K562 (cell line): ENCODE data around the gene COL1A1. TPM values are rescaled to one million over a fixed set of nuclear protein-coding genes. Genes with fewer than 3 reads are reported as not detected.

ENCODE experiments used
- ATAC-seq: fragments of 200-7000 bp; cut with Tn5 transposase; 3 replicates; pipeline ENCODE4 v1.9.1; 2020; ENCODE audit warnings: moderate library complexity
- BruUV-seq: library from RNA; stranded (reverse); fragments of 400-500 nt; replicated peaks from 2 replicates; lab custom pipeline; 2021; lab: Mats Ljungman, UMichigan
- CTCF ChIA-PET: fragments of 300-600 bp; formaldehyde crosslinking; extraction: SDS; loops from one replicate; lab custom pipeline; 2021; ENCODE audit warnings: low intra/inter-chr PET ratio; lab: Yijun Ruan, JAX
- POLR2A ChIA-PET: fragments of 300-600, 350-650 bp; sonication (Branson Sonifier 250); formaldehyde crosslinking; extraction: SDS; loops from one replicate; lab custom pipeline; 2021; ENCODE audit warnings: antibody characterized with exemption, inconsistent platforms; lab: Yijun Ruan, JAX
- DNase-seq, 4 experiments: peaks; one replicate each; pipeline versions ENCODE4 v3.0.0 to v3.0.0-alpha.2; 2011 to 2018; ENCODE audit warnings: low spot score in 3 of 4, mixed read lengths in 3 of 4; ENCODE audit errors: extremely low read depth in 1 of 4
- FAIRE-seq: peaks from 2 replicates; lab custom pipeline; 2011; peaks lifted over from hg19 to GRCh38; lab: Jason Lieb, UNC
- H2AFZ ChIP-seq: 2 replicates; pipeline ENCODE4 v1.6.0; 2011; ENCODE audit warnings: low read depth, low read length, control low read depth, inconsistent platforms
- H3K27ac ChIP-seq: fragments of 200-600 bp; 3 replicates; pipeline ENCODE4 v1.8.0; 2011; ENCODE audit warnings: low read depth, mild to moderate bottlenecking, control low read depth, inconsistent platforms, low read length, moderate library complexity, mixed read lengths; ENCODE audit errors: extremely low read depth
- H3K27me3 ChIP-seq, 2 experiments: fragments of 300-600 bp in 1 of 2; 2 replicates in 1 of 2; 3 replicates in 1 of 2; pipeline versions ENCODE4 v1.6.0 to v1.8.0; 2011; ENCODE audit warnings: inconsistent platforms in 2 of 2, low read length in 2 of 2, mild to moderate bottlenecking in 1 of 2, mixed read lengths in 1 of 2, moderate library complexity in 1 of 2; ENCODE audit not compliant: control insufficient read depth in 2 of 2, insufficient read depth in 2 of 2
- H3K36me3 ChIP-seq: fragments of 300-600 bp; 3 replicates; pipeline ENCODE4 v1.8.0; 2011; ENCODE audit warnings: mild to moderate bottlenecking, low read length, inconsistent platforms; ENCODE audit not compliant: control insufficient read depth, insufficient read depth
- H3K4me1 ChIP-seq, 2 experiments: fragments of 200-600 bp in 1 of 2; replicated peaks in 1 of 2; 2 replicates in 1 of 2; 3 replicates in 1 of 2; pipeline versions ENCODE4 v1.5.1 to v1.8.0; 2011; ENCODE audit warnings: inconsistent platforms in 2 of 2, low read length in 2 of 2, mild to moderate bottlenecking in 1 of 2, mixed read lengths in 1 of 2, moderate library complexity in 1 of 2; ENCODE audit not compliant: control insufficient read depth in 2 of 2, insufficient read depth in 2 of 2
- H3K4me2 ChIP-seq: 2 replicates; pipeline ENCODE4 v1.6.1; 2011; ENCODE audit warnings: low read length, control low read depth, inconsistent platforms, mixed read lengths; ENCODE audit not compliant: insufficient read depth
- H3K4me3 ChIP-seq: fragments of 200-600 bp; sonication (generic), shearing (Covaris generic); 2 replicates; pipeline ENCODE4 v1.5.1; 2016; ENCODE audit warnings: control low read depth, inconsistent platforms
- H3K79me2 ChIP-seq: fragments of 200-600 bp; 3 replicates; pipeline ENCODE4 v1.8.0; 2011; ENCODE audit warnings: low read length, inconsistent platforms; ENCODE audit not compliant: control insufficient read depth, insufficient read depth
- H3K9ac ChIP-seq, 2 experiments: 2 replicates each; pipeline versions ENCODE4 v1.6.0 to v1.6.1; 2011; ENCODE audit warnings: low read depth in 2 of 2, low read length in 2 of 2, control low read depth in 1 of 2, inconsistent platforms in 1 of 2, mild to moderate bottlenecking in 1 of 2, mixed read lengths in 1 of 2; ENCODE audit not compliant: insufficient read depth in 1 of 2
- H3K9me1 ChIP-seq: one replicate; pipeline ENCODE4 v1.6.0; 2011; ENCODE audit warnings: inconsistent platforms, mild to moderate bottlenecking, low read length, moderate library complexity; ENCODE audit not compliant: control insufficient read depth, insufficient read depth
- H3K9me3 ChIP-seq: replicated peaks from 2 replicates; pipeline ENCODE4 v1.5.1; 2011; ENCODE audit warnings: low read depth, low read length, inconsistent platforms; ENCODE audit not compliant: control insufficient read depth, insufficient read depth
- H4K20me1 ChIP-seq: replicated peaks from 2 replicates; pipeline ENCODE4 v1.6.1; 2011; ENCODE audit warnings: low read length, inconsistent platforms, mixed read lengths; ENCODE audit not compliant: control insufficient read depth, insufficient read depth
- ARNT ChIP-seq, 2 experiments: fragments of 450-650 bp; IDR thresholded peaks; 2 replicates each; pipeline ENCODE4 v1.6.1; 2016; ENCODE audit warnings: mild to moderate bottlenecking in 1 of 2
- CSDE1 ChIP-seq, 2 experiments: fragments of 450-650 bp; IDR thresholded peaks; 2 replicates each; pipeline ENCODE4 v1.6.1; 2016; ENCODE audit warnings: mild to moderate bottlenecking in 1 of 2
- ESRRB ChIP-seq: fragments of 250-450 bp; sonication (Bioruptor Pico); IDR thresholded peaks from 2 replicates; pipeline ENCODE4 v1.5.0; 2020; ENCODE audit warnings: mild to moderate bottlenecking, moderate library complexity, borderline replicate concordance
- GMEB1 ChIP-seq: fragments of 250-450 bp; sonication (Bioruptor Pico); IDR thresholded peaks from 2 replicates; pipeline ENCODE4 v1.4.0; 2020; ENCODE audit warnings: mild to moderate bottlenecking
- HDGF ChIP-seq: fragments of 450-650 bp; IDR thresholded peaks from 2 replicates; pipeline ENCODE4 v1.6.1; 2016
- ID3 ChIP-seq, 2 experiments: fragments of 250-450 bp in 1 of 2; fragments of 450-650 bp in 1 of 2; sonication (Bioruptor Pico) in 1 of 2; IDR thresholded peaks; 2 replicates each; pipeline versions ENCODE4 v1.6.1 to v1.8.0; 2016 to 2021; ENCODE audit warnings: mild to moderate bottlenecking in 2 of 2, moderate library complexity in 2 of 2, missing compliant biosample characterization in 1 of 2, missing genetic modification characterization in 1 of 2
- KDM1A ChIP-seq, 2 experiments: fragments of 450-650 bp; IDR thresholded peaks; 2 replicates each; pipeline ENCODE4 v1.6.1; 2016; ENCODE audit warnings: mild to moderate bottlenecking in 2 of 2
- NBN ChIP-seq: fragments of 450-650 bp; IDR thresholded peaks from 2 replicates; pipeline ENCODE4 v1.6.1; 2016; ENCODE audit warnings: low read depth, mild to moderate bottlenecking
- NCOA6 ChIP-seq: fragments of 450-650 bp; IDR thresholded peaks from 2 replicates; pipeline ENCODE4 v1.6.1; 2017; ENCODE audit warnings: mild to moderate bottlenecking
- PHTF2 ChIP-seq: fragments of 250-450 bp; sonication (Bioruptor Pico); IDR thresholded peaks from 2 replicates; pipeline ENCODE4 v1.5.0; 2021; ENCODE audit warnings: mild to moderate bottlenecking
- SMARCA5 ChIP-seq: fragments of 450-650 bp; IDR thresholded peaks from 2 replicates; pipeline ENCODE4 v1.6.1; 2016
- ZNF589 ChIP-seq: fragments of 200-800 bp; sonication (Bioruptor generic); IDR thresholded peaks from 2 replicates; pipeline ENCODE4 v1.6.1; 2016; ENCODE audit warnings: low read depth, missing genetic modification characterization, missing compliant biosample characterization
- ZNF76 ChIP-seq: fragments of 250-450 bp; sonication (Bioruptor Pico); IDR thresholded peaks from 2 replicates; pipeline ENCODE4 v1.4.0; 2020; ENCODE audit warnings: mild to moderate bottlenecking, moderate library complexity, borderline replicate concordance
- WGBS: fragments of 100-300 bp; shearing (Covaris generic); methylation state at CpG from one replicate; pipeline ENCODE4 v1.1.6; 2016; ENCODE audit warnings: low coverage, mixed read lengths; ENCODE audit not compliant: insufficient coverage; ENCODE audit errors: missing lambda C conversion rate; 5-methylcytosine and 5-hydroxymethylcytosine counted together
- in situ Hi-C: fragments of 300-500 bp; cut with MboI; formaldehyde crosslinking; loops from 4 replicates; pipeline ENCODE4 v1.15.0; 2018; ENCODE audit warnings: inconsistent platforms, mixed read lengths
- intact Hi-C: fragments of 100-400 bp; cut with micrococcal nuclease; formaldehyde crosslinking; loops from 2 replicates; pipeline ENCODE4 v1.14.2; 2022
- polyA plus RNA-seq, 8 experiments: library from polyadenylated mRNA; depleted of rRNA in 4 of 8; stranded (reverse) in 5 of 8; unstranded in 3 of 8; fragments of >200 nt; fragmentation: Nextera tagmentation in 2 of 8; fragmentation: Illumina TruSeq in 1 of 8; extraction: Ambion mirVana in 2 of 8; extraction: Trizol in 1 of 8; gene quantifications; 2 replicates each; pipeline versions ENCODE4 v1.2.1 to v1.2.3, GENCODE V29; 2011 to 2014; ENCODE audit warnings: inconsistent platforms in 1 of 8, missing spikeins in 1 of 8
- total RNA-seq, 7 experiments: library from RNA; depleted of rRNA in 6 of 7; stranded (reverse); fragments of >200 nt in 6 of 7; fragmentation: Illumina TruSeq in 2 of 7; extraction: Trizol in 2 of 7; gene quantifications; 2 replicates each; pipeline versions ENCODE4 v1.2.1 to v1.2.3, GENCODE V29; 2011 to 2021; ENCODE audit warnings: low replicate concordance in 1 of 7
- TF ChIP-seq, protein P1 (sequence below): fragments of 250-450 bp; sonication (Bioruptor Pico); IDR thresholded peaks from 2 replicates; pipeline ENCODE4 v1.8.0; 2022; ENCODE audit warnings: moderate library complexity, mild to moderate bottlenecking, inconsistent platforms
- TF ChIP-seq, protein P2 (sequence below): sonication (generic); formaldehyde crosslinking; IDR thresholded peaks from 2 replicates; pipeline ENCODE4 v1.8.0; 2022; ENCODE audit warnings: missing genetic modification reagents, mild to moderate bottlenecking, borderline replicate concordance
- TF ChIP-seq, protein P3 (sequence below): fragments of 250-450 bp; sonication (Bioruptor Pico); IDR thresholded peaks from 2 replicates; pipeline ENCODE4 v1.9.0; 2021; ENCODE audit warnings: mild to moderate bottlenecking

The COL1A1 gene
- total and polyA plus RNA-seq, 9 of the 15 experiments (the other 6 are each of a cell fraction or from before 2014, with no cell fraction given) = 0.04 to 3.4 (median 0.18) TPM

DNA sequence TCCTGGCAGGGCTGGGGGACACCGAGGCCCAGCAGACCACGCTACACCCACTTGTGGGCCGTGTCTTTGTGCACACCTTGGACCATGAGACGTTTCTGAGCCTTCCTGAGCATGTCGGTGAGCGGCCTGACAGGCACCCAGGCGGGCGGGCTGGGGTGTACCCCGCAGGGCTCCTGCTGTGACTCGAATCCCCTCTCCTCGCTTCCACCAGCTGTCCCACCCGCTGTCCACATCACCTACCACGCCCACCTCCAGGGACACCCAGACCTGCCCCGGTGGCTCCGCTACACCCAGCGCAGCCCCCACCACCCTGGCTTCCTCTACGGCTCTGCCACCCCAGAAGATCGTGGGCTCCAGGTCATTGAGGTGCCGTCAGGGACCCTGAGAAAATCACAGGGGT is 34.1 kb downstream of the COL1A1 start:
- H4K20me1 ChIP-seq = peaks cover 13% of the 10 kb centered on the region
- H3K4me1 ChIP-seq = peaks cover 0 to 18% of the 10 kb centered on the region in 2 experiments; a peak in 1 of 5 replicates
- no peak overlapping the region for H3K4me2 ChIP-seq
- H3K27ac ChIP-seq = no peak overlapping the region
- H3K4me3 ChIP-seq = no peak overlapping the region
- no peak for DNase-seq
- ChIA-PET CTCF (no interaction called here), POLR2A (no interaction called here)
- in situ Hi-C loops = no loop called here
- no TSS peak for BruUV-seq
- no peak for ATAC-seq
- no peak overlapping the region for H2AFZ ChIP-seq
- H3K27me3 ChIP-seq = peaks cover 2 to 18% of the 10 kb centered on the region in 2 experiments; a peak in 2 of 5 replicates
- 38% methylated on average over 12 of the region's 19 CpGs for WGBS
- peak overlapping the region in 1 of 2 experiments; percentile 65; a peak in 2 of 4 replicates for H3K9ac ChIP-seq
- intact Hi-C loops = no loop called here
- H3K9me3 ChIP-seq = no peaks in the 10 kb centered on the region
- FAIRE-seq = no peak
- no peaks in the 10 kb centered on the region for H3K36me3 ChIP-seq
- no peaks in the 10 kb centered on the region for H3K9me1 ChIP-seq
- no peaks in the 10 kb centered on the region for H3K79me2 ChIP-seq
- TF ChIP-seq KDM1A (IDR thresholded peaks at IDR 0.05) = no peak
- TF ChIP-seq, protein P1, sequence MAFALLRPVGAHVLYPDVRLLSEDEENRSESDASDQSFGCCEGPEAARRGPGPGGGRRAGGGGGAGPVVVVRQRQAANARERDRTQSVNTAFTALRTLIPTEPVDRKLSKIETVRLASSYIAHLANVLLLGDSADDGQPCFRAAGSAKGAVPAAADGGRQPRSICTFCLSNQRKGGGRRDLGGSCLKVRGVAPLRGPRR (CRISPR knock-in tag) = no peak
- no peak for TF ChIP-seq ESRRB (CRISPR knock-in tag)
- TF ChIP-seq ID3 (CRISPR knock-in tag; IDR thresholded peaks at IDR 0.05) = no peak
- no peak for TF ChIP-seq ID3 (tag; IDR thresholded peaks at IDR 0.05)
- TF ChIP-seq NCOA6 = no peak
- no peak for TF ChIP-seq CSDE1 (IDR thresholded peaks at IDR 0.05)
- TF ChIP-seq ARNT (IDR thresholded peaks at IDR 0.05) = no peak
- TF ChIP-seq HDGF = no peak
- TF ChIP-seq ZNF76 = no peak
- no peak for TF ChIP-seq ZNF589
- TF ChIP-seq, protein P2, sequence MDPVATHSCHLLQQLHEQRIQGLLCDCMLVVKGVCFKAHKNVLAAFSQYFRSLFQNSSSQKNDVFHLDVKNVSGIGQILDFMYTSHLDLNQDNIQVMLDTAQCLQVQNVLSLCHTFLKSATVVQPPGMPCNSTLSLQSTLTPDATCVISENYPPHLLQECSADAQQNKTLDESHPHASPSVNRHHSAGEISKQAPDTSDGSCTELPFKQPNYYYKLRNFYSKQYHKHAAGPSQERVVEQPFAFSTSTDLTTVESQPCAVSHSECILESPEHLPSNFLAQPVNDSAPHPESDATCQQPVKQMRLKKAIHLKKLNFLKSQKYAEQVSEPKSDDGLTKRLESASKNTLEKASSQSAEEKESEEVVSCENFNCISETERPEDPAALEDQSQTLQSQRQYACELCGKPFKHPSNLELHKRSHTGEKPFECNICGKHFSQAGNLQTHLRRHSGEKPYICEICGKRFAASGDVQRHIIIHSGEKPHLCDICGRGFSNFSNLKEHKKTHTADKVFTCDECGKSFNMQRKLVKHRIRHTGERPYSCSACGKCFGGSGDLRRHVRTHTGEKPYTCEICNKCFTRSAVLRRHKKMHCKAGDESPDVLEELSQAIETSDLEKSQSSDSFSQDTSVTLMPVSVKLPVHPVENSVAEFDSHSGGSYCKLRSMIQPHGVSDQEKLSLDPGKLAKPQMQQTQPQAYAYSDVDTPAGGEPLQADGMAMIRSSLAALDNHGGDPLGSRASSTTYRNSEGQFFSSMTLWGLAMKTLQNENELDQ = no peak
- TF ChIP-seq, protein P3, sequence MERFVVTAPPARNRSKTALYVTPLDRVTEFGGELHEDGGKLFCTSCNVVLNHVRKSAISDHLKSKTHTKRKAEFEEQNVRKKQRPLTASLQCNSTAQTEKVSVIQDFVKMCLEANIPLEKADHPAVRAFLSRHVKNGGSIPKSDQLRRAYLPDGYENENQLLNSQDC (CRISPR knock-in tag) = no peak
- no peak for TF ChIP-seq NBN
- no peak for TF ChIP-seq SMARCA5
- no peak for TF ChIP-seq GMEB1 (CRISPR knock-in tag)
- TF ChIP-seq PHTF2 (CRISPR knock-in tag) = no peak
